K562 (cell line): ENCODE data around the gene GOLGA2. TPM values are rescaled to one million over a fixed set of nuclear protein-coding genes. Genes with fewer than 3 reads are reported as not detected.

ENCODE experiments used
- CAMTA2 ChIP-seq: fragments of 250-450 bp; sonication (Bioruptor Pico); conservative IDR thresholded peaks from 2 replicates; pipeline ENCODE4 v1.5.1; 2022
- ESRRA ChIP-seq: fragments of 450-650 bp; IDR thresholded peaks from 2 replicates; pipeline ENCODE4 v1.6.1; 2014; ENCODE audit warnings: low read depth, mild to moderate bottlenecking, moderate library complexity, borderline replicate concordance
- FOXA3 ChIP-seq, 2 experiments: fragments of 450-650 bp in 1 of 2; sonication (generic) in 1 of 2; formaldehyde crosslinking; IDR thresholded peaks in 1 of 2; conservative IDR thresholded peaks in 1 of 2; 2 replicates each; pipeline versions ENCODE4 v1.4.0 to v1.8.0; 2020 to 2022; ENCODE audit warnings: mild to moderate bottlenecking in 2 of 2, missing genetic modification reagents in 1 of 2
- HMG20B ChIP-seq: fragments of 250-450 bp; sonication (Bioruptor Pico); IDR thresholded peaks from 2 replicates; pipeline ENCODE4 v1.5.0; 2021; ENCODE audit warnings: mild to moderate bottlenecking
- LARP7 ChIP-seq: fragments of 450-650 bp; IDR thresholded peaks from 2 replicates; pipeline ENCODE4 v1.6.1; 2016
- MEF2A ChIP-seq: IDR thresholded peaks from 2 replicates; pipeline ENCODE4 v1.6.1; 2011; ENCODE audit warnings: low read depth, mild to moderate bottlenecking, low read length, moderate library complexity; ENCODE audit not compliant: control insufficient read depth
- NCOA6 ChIP-seq: fragments of 450-650 bp; IDR thresholded peaks from 2 replicates; pipeline ENCODE4 v1.6.1; 2017; ENCODE audit warnings: mild to moderate bottlenecking
- PHF21A ChIP-seq: fragments of 450-650 bp; IDR thresholded peaks from 2 replicates; pipeline ENCODE4 v1.6.1; 2017; ENCODE audit warnings: low read depth, borderline replicate concordance
- TFAM ChIP-seq: fragments of 250-450 bp; sonication (Bioruptor Pico); conservative IDR thresholded peaks from 2 replicates; pipeline ENCODE4 v1.5.0; 2021; ENCODE audit warnings: mild to moderate bottlenecking, moderate library complexity
- ZBTB1 ChIP-seq: sonication (generic); formaldehyde crosslinking; IDR thresholded peaks from 2 replicates; pipeline ENCODE4 v1.8.1; 2023; ENCODE audit warnings: missing genetic modification reagents, low read depth, mild to moderate bottlenecking, borderline replicate concordance
- ZFX ChIP-seq: sonication (generic); formaldehyde crosslinking; IDR thresholded peaks from 2 replicates; pipeline ENCODE4 v1.8.0; 2022; ENCODE audit warnings: mild to moderate bottlenecking, missing genetic modification reagents, moderate library complexity
- ZNF140 ChIP-seq: fragments of 250-450 bp; sonication (Bioruptor Pico); IDR thresholded peaks from 2 replicates; pipeline ENCODE4 v1.8.0; 2021; ENCODE audit warnings: moderate library complexity, mild to moderate bottlenecking, inconsistent platforms
- ZNF311 ChIP-seq: fragments of 250-450 bp; sonication (Bioruptor Pico); IDR thresholded peaks from 2 replicates; pipeline ENCODE4 v1.4.0; 2020; ENCODE audit warnings: mild to moderate bottlenecking, moderate library complexity
- ZNF561 ChIP-seq: fragments of 450-650 bp; formaldehyde crosslinking; conservative IDR thresholded peaks from 2 replicates; pipeline ENCODE4 v1.4.0; 2020; ENCODE audit warnings: mild to moderate bottlenecking, moderate library complexity
- ZNF57 ChIP-seq: fragments of 450-650 bp; formaldehyde crosslinking; IDR thresholded peaks from 2 replicates; pipeline ENCODE4 v1.4.0; 2020; ENCODE audit warnings: mild to moderate bottlenecking, moderate library complexity
- ZNF695 ChIP-seq: fragments of 450-650 bp; formaldehyde crosslinking; IDR thresholded peaks from 2 replicates; pipeline ENCODE4 v1.4.0; 2020; ENCODE audit warnings: mild to moderate bottlenecking, moderate library complexity
- ZNF766 ChIP-seq: fragments of 200-800 bp; sonication (Bioruptor generic); conservative IDR thresholded peaks from 2 replicates; pipeline ENCODE4 v1.6.1; 2016; ENCODE audit warnings: missing genetic modification characterization, missing compliant biosample characterization
- ZNF778 ChIP-seq: fragments of 450-650 bp; formaldehyde crosslinking; IDR thresholded peaks from 2 replicates; pipeline ENCODE4 v1.4.0; 2020; ENCODE audit warnings: mild to moderate bottlenecking, moderate library complexity
- polyA plus RNA-seq, 8 experiments: library from polyadenylated mRNA; depleted of rRNA in 4 of 8; stranded (reverse) in 5 of 8; unstranded in 3 of 8; fragments of >200 nt; fragmentation: Nextera tagmentation in 2 of 8; fragmentation: Illumina TruSeq in 1 of 8; extraction: Ambion mirVana in 2 of 8; extraction: Trizol in 1 of 8; gene quantifications; 2 replicates each; pipeline versions ENCODE4 v1.2.1 to v1.2.3, GENCODE V29; 2011 to 2014; ENCODE audit warnings: inconsistent platforms in 1 of 8, missing spikeins in 1 of 8
- total RNA-seq, 7 experiments: library from RNA; depleted of rRNA in 6 of 7; stranded (reverse); fragments of >200 nt in 6 of 7; fragmentation: Illumina TruSeq in 2 of 7; extraction: Trizol in 2 of 7; gene quantifications; 2 replicates each; pipeline versions ENCODE4 v1.2.1 to v1.2.3, GENCODE V29; 2011 to 2021; ENCODE audit warnings: low replicate concordance in 1 of 7
- TF ChIP-seq, protein P1 (sequence below), 2 experiments: fragments of 450-650 bp; IDR thresholded peaks; 2 replicates each; pipeline ENCODE4 v1.6.1; 2016; ENCODE audit warnings: mild to moderate bottlenecking in 2 of 2, borderline replicate concordance in 1 of 2, low read depth in 1 of 2, moderate library complexity in 1 of 2
- TF ChIP-seq, protein P2 (sequence below): sonication (generic); formaldehyde crosslinking; IDR thresholded peaks from 2 replicates; pipeline ENCODE4 v1.8.0; 2022; ENCODE audit warnings: mild to moderate bottlenecking, missing genetic modification reagents

GOLGA2 gene
- total and polyA plus RNA-seq, 9 of the 15 experiments (the other 6 are each of a cell fraction or from before 2014, with no cell fraction given) = 15.7 to 138 (median 76.0) TPM

DNA sequence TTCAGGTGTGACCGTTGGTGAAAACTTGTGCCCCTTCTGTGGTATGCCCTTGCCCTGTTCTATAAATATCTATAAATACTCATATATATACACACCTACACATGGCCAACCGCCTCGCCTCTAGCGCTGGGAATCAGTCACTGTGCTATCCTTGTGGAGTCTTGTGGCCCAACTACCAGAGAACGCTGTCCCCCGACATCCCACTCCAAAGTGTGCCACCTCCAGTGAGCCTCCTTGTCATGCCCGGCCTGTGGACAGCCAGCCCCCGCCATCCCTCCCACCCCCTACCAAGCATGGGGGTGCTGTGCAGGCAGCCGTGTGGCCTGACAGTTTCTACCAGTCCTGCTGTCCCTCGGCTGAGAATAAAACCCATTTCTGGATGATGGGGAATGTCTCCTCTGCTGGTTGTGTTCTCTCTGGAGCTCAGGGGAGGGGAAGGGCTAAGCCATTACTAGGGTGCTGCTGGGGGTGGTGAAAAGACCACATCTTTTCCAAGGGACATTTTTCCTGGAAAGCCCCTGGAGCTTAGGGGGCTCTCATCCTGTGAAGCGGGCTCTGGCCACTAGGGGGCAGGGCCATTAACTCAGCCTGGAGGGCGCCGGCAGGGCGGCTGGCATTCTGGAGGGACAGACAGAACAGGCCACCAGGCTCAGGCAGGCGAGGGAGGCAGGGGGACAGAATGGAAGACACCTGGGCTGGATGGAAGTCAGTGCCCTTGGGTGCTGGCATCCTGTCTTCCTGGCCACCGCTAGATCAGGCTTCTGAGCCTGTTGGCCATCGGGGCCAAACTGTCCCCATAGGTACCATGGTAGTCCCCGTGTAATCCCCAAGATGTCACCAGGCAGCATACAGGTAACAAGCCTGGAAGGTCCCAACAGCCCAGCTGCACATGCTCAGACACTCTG lies 20.7 kb downstream of the GOLGA2 start (continued):
- TF ChIP-seq, protein P1, sequence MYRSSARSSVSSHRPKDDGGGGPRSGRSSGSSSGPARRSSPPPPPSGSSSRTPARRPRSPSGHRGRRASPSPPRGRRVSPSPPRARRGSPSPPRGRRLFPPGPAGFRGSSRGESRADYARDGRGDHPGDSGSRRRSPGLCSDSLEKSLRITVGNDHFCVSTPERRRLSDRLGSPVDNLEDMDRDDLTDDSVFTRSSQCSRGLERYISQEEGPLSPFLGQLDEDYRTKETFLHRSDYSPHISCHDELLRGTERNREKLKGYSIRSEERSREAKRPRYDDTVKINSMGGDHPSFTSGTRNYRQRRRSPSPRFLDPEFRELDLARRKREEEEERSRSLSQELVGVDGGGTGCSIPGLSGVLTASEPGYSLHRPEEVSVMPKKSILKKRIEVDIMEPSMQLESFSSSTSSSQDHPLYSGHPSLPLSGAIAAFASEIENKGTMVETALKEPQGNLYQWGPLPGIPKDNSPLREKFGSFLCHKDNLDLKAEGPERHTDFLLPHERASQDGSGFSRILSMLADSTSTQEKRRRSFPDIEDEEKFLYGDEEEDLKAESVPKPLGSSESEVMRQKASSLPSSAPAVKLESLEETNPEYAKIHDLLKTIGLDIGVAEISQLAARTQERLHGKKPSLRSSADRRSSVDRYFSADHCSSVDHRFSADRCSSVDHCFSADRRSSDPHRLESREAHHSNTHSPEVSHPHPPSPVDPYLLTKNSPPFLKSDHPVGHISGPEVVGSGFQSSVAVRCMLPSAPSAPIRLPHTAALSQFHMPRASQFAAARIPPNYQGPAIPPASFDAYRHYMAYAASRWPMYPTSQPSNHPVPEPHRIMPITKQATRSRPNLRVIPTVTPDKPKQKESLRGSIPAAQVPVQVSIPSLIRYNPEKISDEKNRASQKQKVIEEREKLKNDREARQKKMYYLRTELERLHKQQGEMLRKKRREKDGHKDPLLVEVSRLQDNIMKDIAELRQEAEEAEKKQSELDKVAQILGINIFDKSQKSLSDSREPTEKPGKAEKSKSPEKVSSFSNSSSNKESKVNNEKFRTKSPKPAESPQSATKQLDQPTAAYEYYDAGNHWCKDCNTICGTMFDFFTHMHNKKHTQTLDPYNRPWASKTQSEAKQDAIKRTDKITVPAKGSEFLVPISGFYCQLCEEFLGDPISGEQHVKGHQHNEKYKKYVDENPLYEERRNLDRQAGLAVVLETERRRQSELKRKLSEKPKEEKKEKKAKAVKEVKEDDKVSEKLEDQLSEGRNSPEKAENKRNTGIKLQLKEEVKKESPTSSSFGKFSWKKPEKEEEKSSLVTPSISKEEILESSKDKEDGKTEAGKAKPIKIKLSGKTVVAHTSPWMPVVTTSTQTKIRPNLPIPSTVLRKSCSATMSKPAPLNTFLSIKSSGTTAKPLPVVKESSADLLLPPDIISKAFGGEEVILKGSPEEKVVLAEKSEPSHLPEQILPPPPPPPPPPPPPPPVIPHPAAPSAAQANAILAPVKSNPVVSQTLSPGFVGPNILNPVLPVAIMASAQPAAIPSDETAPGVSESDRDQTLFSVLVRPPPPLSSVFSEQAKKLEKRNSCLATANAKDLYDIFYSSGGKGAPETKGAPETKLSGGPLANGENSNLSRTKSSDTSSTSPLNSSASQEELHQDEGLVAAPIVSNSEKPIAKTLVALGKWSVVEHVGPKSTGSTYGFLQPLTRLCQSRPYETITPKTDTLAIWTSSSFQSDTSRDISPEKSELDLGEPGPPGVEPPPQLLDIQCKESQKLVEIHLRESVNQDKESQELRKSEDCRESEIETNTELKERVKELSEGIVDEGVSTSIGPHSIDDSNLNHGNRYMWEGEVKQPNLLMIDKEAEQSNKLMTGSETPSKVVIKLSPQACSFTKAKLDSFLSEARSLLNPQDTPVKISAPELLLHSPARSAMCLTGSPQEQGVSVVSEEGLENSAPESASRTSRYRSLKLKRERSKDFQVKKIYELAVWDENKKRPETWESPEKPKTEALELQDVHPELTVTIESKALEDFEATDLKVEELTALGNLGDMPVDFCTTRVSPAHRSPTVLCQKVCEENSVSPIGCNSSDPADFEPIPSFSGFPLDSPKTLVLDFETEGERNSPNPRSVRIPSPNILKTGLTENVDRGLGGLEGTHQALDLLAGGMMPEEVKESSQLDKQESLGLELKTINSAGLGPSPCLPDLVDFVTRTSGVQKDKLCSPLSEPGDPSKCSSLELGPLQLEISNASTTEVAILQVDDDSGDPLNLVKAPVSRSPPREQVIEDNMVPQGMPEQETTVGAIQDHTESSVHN (IDR thresholded peaks at IDR 0.05; ENCODE audit: borderline replicate concordance in 1 of 2, low read depth in 1 of 2) = no peak
- TF ChIP-seq ZNF695 (CRISPR knock-in tag) = no peak
- TF ChIP-seq, protein P2, sequence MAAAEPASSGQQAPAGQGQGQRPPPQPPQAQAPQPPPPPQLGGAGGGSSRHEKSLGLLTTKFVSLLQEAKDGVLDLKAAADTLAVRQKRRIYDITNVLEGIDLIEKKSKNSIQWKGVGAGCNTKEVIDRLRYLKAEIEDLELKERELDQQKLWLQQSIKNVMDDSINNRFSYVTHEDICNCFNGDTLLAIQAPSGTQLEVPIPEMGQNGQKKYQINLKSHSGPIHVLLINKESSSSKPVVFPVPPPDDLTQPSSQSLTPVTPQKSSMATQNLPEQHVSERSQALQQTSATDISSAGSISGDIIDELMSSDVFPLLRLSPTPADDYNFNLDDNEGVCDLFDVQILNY (CRISPR knock-in tag) = no peak
- TF ChIP-seq MEF2A = no peak
- TF ChIP-seq ESRRA = no peak
- no peak for TF ChIP-seq ZBTB1 (CRISPR knock-in tag)
- no peak for TF ChIP-seq ZNF57 (CRISPR knock-in tag)
- no peak; the same call in 1 of the 2 replicates for TF ChIP-seq LARP7
- no peak for TF ChIP-seq ZNF140 (CRISPR knock-in tag)
- no peak for TF ChIP-seq HMG20B
- no peak for TF ChIP-seq ZNF561 (CRISPR knock-in tag)
- no peak for TF ChIP-seq TFAM (CRISPR knock-in tag)
- no peak for TF ChIP-seq NCOA6
- no peak for TF ChIP-seq ZFX (CRISPR knock-in tag)
- no peak for TF ChIP-seq ZNF766 (CRISPR knock-in tag)
- no peak for TF ChIP-seq PHF21A
- no peak for TF ChIP-seq CAMTA2
- TF ChIP-seq FOXA3 (CRISPR knock-in tag; conservative IDR thresholded peaks at IDR 0.05 in 1 of 2, IDR thresholded peaks at IDR 0.05 in 1 of 2) = peak in 1 of 2 experiments; percentile 11; a peak in 1 of 4 replicates
- no peak for TF ChIP-seq ZNF311 (CRISPR knock-in tag)
- TF ChIP-seq ZNF778 (CRISPR knock-in tag) = 0 out of 2 replicates have a peak, but pooled peaks have one; percentile 83
